ENCODE measurements around the gene TSN. TPM values are rescaled to one million over a fixed set of nuclear protein-coding genes. Genes with fewer than 3 reads are reported as not detected.

The TSN gene
- total RNA-seq, 1 donor from 2014 or later: 42.6 TPM

GRCh38 chr2:121791290-121791689 lies 35.8 kb downstream of the TSN start:
- peaks cover 13% of the 10 kb centered on the region for H3K9me3 ChIP-seq (replicated peaks)
- no peak overlapping the region for H3K4me3 ChIP-seq
- peaks cover 46% of the 10 kb centered on the region for H3K27me3 ChIP-seq (ENCODE audit: low read depth)
- no peaks in the 10 kb centered on the region for H3K4me1 ChIP-seq
- no peak for TF ChIP-seq CTCF (IDR thresholded peaks at IDR 0.05; ENCODE audit: borderline replicate concordance)
- DNase-seq: no peak
- intact Hi-C loops (cut with micrococcal nuclease): no loop called here
- no peaks in the 10 kb centered on the region for H3K36me3 ChIP-seq
- no peak overlapping the region for H3K27ac ChIP-seq (replicated peaks)

GRCh38 chr2:121791801-121792221 lies 36.4 kb downstream of the TSN start:
- H3K4me3 ChIP-seq: no peak overlapping the region
- intact Hi-C loops (cut with micrococcal nuclease): no loop called here
- TF ChIP-seq CTCF (IDR thresholded peaks at IDR 0.05; ENCODE audit: borderline replicate concordance): no peak

GRCh38 chr2:121793816-121794215 lies 38.4 kb downstream of the TSN start:
- Histone ChIP-seq H3K4me1 (no peaks in the 10 kb centered on the region), H3K36me3 (no peaks in the 10 kb centered on the region), H3K27ac (replicated peaks) (no peak overlapping the region), H3K27me3 (ENCODE audit: low read depth) (peaks cover 41% of the 10 kb centered on the region), H3K9me3 (replicated peaks) (peaks cover 7% of the 10 kb centered on the region), H3K4me3 (no peak overlapping the region)
- TF ChIP-seq CTCF (IDR thresholded peaks at IDR 0.05; ENCODE audit: borderline replicate concordance): no peak
- DNase-seq: no peak
- intact Hi-C loops (cut with micrococcal nuclease): no loop called here

More at GRCh38 chr2:121791801-121792221, 36.4 kb downstream of the TSN start:
- Histone ChIP-seq H3K36me3 (no peaks in the 10 kb centered on the region), H3K27ac (replicated peaks) (no peak overlapping the region), H3K27me3 (ENCODE audit: low read depth) (peaks cover 47% of the 10 kb centered on the region), H3K9me3 (replicated peaks) (peaks cover 13% of the 10 kb centered on the region), H3K4me1 (no peaks in the 10 kb centered on the region)
- no peak for DNase-seq

GRCh38 chr2:121794233-121794632 lies 38.8 kb downstream of the TSN start:
- Histone ChIP-seq H3K4me3 (no peak overlapping the region), H3K27ac (replicated peaks) (no peak overlapping the region), H3K27me3 (ENCODE audit: low read depth) (peaks cover 40% of the 10 kb centered on the region), H3K36me3 (no peaks in the 10 kb centered on the region), H3K9me3 (replicated peaks) (peaks cover 3% of the 10 kb centered on the region), H3K4me1 (no peaks in the 10 kb centered on the region)
- TF ChIP-seq CTCF (IDR thresholded peaks at IDR 0.05; ENCODE audit: borderline replicate concordance): no peak
- no peak for DNase-seq
- intact Hi-C loops (cut with micrococcal nuclease): no loop called here

GRCh38 chr2:121796239-121796638 lies 40.8 kb downstream of the TSN start:
- Histone ChIP-seq H3K27me3 (ENCODE audit: low read depth) (peaks cover 20% of the 10 kb centered on the region), H3K9me3 (replicated peaks) (peaks cover 8% of the 10 kb centered on the region), H3K27ac (replicated peaks) (no peak overlapping the region), H3K36me3 (no peaks in the 10 kb centered on the region), H3K4me3 (no peak overlapping the region), H3K4me1 (no peaks in the 10 kb centered on the region)
- intact Hi-C loops (cut with micrococcal nuclease): no loop called here
- no peak for TF ChIP-seq CTCF (IDR thresholded peaks at IDR 0.05; ENCODE audit: borderline replicate concordance)
- DNase-seq: no peak

- Histone ChIP-seq H3K4me3 (no peak overlapping the region), H3K36me3 (peaks cover 3% of the 10 kb centered on the region), H3K9me3 (replicated peaks) (peaks cover 31% of the 10 kb centered on the region), H3K4me1 (no peaks in the 10 kb centered on the region), H3K27me3 (ENCODE audit: low read depth) (peaks cover 20% of the 10 kb centered on the region), H3K27ac (replicated peaks) (no peak overlapping the region)
- intact Hi-C loops (cut with micrococcal nuclease): no loop called here
- no peak for DNase-seq
- TF ChIP-seq CTCF (IDR thresholded peaks at IDR 0.05; ENCODE audit: borderline replicate concordance): no peak
Observed at GRCh38 chr2:121798617-121799016, 43.2 kb downstream of the TSN start.

Measured in left ventricle myocardium inferior (tissue), 1 donor.